Sigmoid colon (tissue), 7 donors: ENCODE measurements around the gene JMY. TPM values are rescaled to one million over a fixed set of nuclear protein-coding genes. Genes with fewer than 3 reads are reported as not detected.

ENCODE experiments used
- DNase-seq: peaks from one replicate; pipeline ENCODE4 v3.0.0-alpha.2; 2019
- H3K27ac ChIP-seq, 4 donors: fragments of 200-600 bp; sonication (generic); one replicate each; pipeline ENCODE4 v1.5.1; 2016 to 2019; ENCODE audit warnings: mild to moderate bottlenecking in 1 of 4
- H3K27me3 ChIP-seq, 3 donors: fragments of 200-600 bp; sonication (generic); one replicate each; pipeline ENCODE4 v1.5.1; 2019; ENCODE audit warnings: mild to moderate bottlenecking in 1 of 3
- H3K36me3 ChIP-seq, 4 donors: fragments of 200-600 bp; sonication (generic); one replicate each; pipeline ENCODE4 v1.5.1; 2016 to 2019
- H3K4me1 ChIP-seq, 4 donors: fragments of 200-600 bp; sonication (generic); one replicate each; pipeline ENCODE4 v1.5.1; 2017 to 2019
- H3K4me3 ChIP-seq, 4 donors: fragments of 200-600 bp; sonication (generic); one replicate each; pipeline ENCODE4 v1.5.1; 2017 to 2019; ENCODE audit warnings: mild to moderate bottlenecking in 2 of 4, moderate library complexity in 1 of 4
- H3K9me3 ChIP-seq, 4 donors: fragments of 200-600 bp in 3 of 4; sonication (generic) in 3 of 4; one replicate each; pipeline versions ENCODE4 v1.5.1 to v1.6.1; 2013 to 2019
- CTCF ChIP-seq, 4 experiments: fragments of 450-650 bp in 3 of 4; fragments of 200-600 bp in 1 of 4; IDR thresholded peaks; one replicate each; pipeline ENCODE4 v1.5.1; 2016 to 2019; ENCODE audit warnings: antibody characterized with exemption in 4 of 4, mild to moderate bottlenecking in 3 of 4, moderate library complexity in 2 of 4
- EP300 ChIP-seq, 4 donors: sonication (generic); formaldehyde crosslinking; IDR thresholded peaks; one replicate each; pipeline ENCODE4 v1.6.1; 2017; ENCODE audit warnings: antibody characterized with exemption in 4 of 4
- POLR2A ChIP-seq, 2 donors: fragments of 450-650 bp; IDR thresholded peaks; one replicate each; pipeline ENCODE4 v1.6.1; 2016; ENCODE audit warnings: antibody characterized with exemption in 2 of 2, mild to moderate bottlenecking in 2 of 2, moderate library complexity in 2 of 2
- POLR2AphosphoS5 ChIP-seq, 4 donors: sonication (generic); formaldehyde crosslinking; IDR thresholded peaks; one replicate each; pipeline ENCODE4 v1.6.1; 2017; ENCODE audit warnings: antibody characterized with exemption in 4 of 4
- WGBS, 2 donors: extraction: QIAGEN DNeasy Blood & Tissue Kit; methylation state at CpG; one replicate each; pipeline ENCODE4 v1.1.7; 2013; 5-methylcytosine and 5-hydroxymethylcytosine counted together
- intact Hi-C: fragments of 100-400 bp; cut with DNase I; formaldehyde crosslinking; loops from one replicate; pipeline ENCODE4 v1.15.1; 2023
- polyA plus RNA-seq, 3 donors: library from polyadenylated mRNA; stranded (reverse); fragments of 200-250 nt; gene quantifications; one replicate each; pipeline ENCODE4 v1.2.3, GENCODE V29; 2013
- total RNA-seq, 4 donors: library from RNA; depleted of rRNA; stranded (reverse); fragments of >200 nt; gene quantifications; one replicate each; pipeline ENCODE4 v1.1.0, GENCODE V29; 2016
- donor health status: healthy with polysubstance abuse.
- donor health status: Bipolar disorder and iron deficiency.
- donor health status: healthy.

The JMY gene
- 10 to 100 TPM; 33.2 to 58.7 (median 39.2) TPM for total RNA-seq
- 1 to 10 TPM; 1.4 to 3.8 (median 1.8) TPM for polyA plus RNA-seq

GRCh38 chr5:79235634-79236361, at the start of gene JMY:
JMY (plus strand) TSS chr5:79236131; CDS start chr5:79236651, 520 bp downstream.
- no peaks in the 10 kb centered on the region for H3K27me3 ChIP-seq
- H3K4me3 ChIP-seq: peak within 1 kb of the TSS; percentile 65 to 85 (median 74)
- no peaks in the 10 kb centered on the region for H3K9me3 ChIP-seq
- DNase-seq: peak; percentile 94
- peaks cover 0 to 37% (median 20%) of the 10 kb centered on the region in 4 donors for H3K4me1 ChIP-seq
- 0% methylated on average over 83 of the region's 83 CpGs for WGBS, 2 donors
- H3K36me3 ChIP-seq: no peaks in the 10 kb centered on the region
- intact Hi-C loops: loop anchor here (2.0 to 10.0 kb wide), 7 partner anchors 52 to 1461 kb away; partner anchors contain the start of genes HOMER1 and TBCA
- TF ChIP-seq POLR2AphosphoS5 (IDR thresholded peaks at IDR 0.05) (peak; percentile 82 to 97 (median 94)), CTCF (IDR thresholded peaks at IDR 0.05) (no peak), POLR2A (IDR thresholded peaks at IDR 0.05) (peak; percentile 21 to 42), EP300 (IDR thresholded peaks at IDR 0.05) (peak in 2 of 4 donors; percentile 6 to 32)
- peak within 1 kb of the TSS; percentile 85 to 96 (median 93) for H3K27ac ChIP-seq

GRCh38 chr5:79186455-79186854, 49.5 kb upstream of the JMY start:
- Histone ChIP-seq H3K27ac (peak overlapping the region in 1 of 4 donors; percentile 56), H3K27me3 (no peaks in the 10 kb centered on the region), H3K4me3 (no peak overlapping the region), H3K36me3 (no peaks in the 10 kb centered on the region), H3K4me1 (peaks cover 0 to 53% (median 28%) of the 10 kb centered on the region in 4 donors), H3K9me3 (no peaks in the 10 kb centered on the region)
- 67 to 77% methylated on average over 1 of the region's 1 CpG for WGBS, 2 donors
- no peak for TF ChIP-seq POLR2A (IDR thresholded peaks at IDR 0.05)
- no peak for TF ChIP-seq CTCF (IDR thresholded peaks at IDR 0.05)
- peak in 1 of 4 donors; percentile 14 for TF ChIP-seq POLR2AphosphoS5 (IDR thresholded peaks at IDR 0.05)
- no peak for TF ChIP-seq EP300 (IDR thresholded peaks at IDR 0.05)
- intact Hi-C loops: no loop called here
- DNase-seq: no peak

GRCh38 chr5:79189439-79190234, 46.3 kb upstream of the JMY start:
- H3K4me3 ChIP-seq: no peak overlapping the region
- H3K9me3 ChIP-seq: no peaks in the 10 kb centered on the region
- intact Hi-C loops: no loop called here
- DNase-seq: no peak
- WGBS, 2 donors: 84 to 86% methylated on average over 8 of the region's 8 CpGs
- TF ChIP-seq EP300 (IDR thresholded peaks at IDR 0.05) (peak in 1 of 4 donors; percentile 30), POLR2AphosphoS5 (IDR thresholded peaks at IDR 0.05) (peak; percentile 58 to 81 (median 66)), CTCF (IDR thresholded peaks at IDR 0.05) (no peak), POLR2A (IDR thresholded peaks at IDR 0.05) (no peak)
- peak overlapping the region in 2 of 4 donors; percentile 17 to 52 for H3K27ac ChIP-seq
- H3K4me1 ChIP-seq: peaks cover 0 to 39% (median 15%) of the 10 kb centered on the region in 4 donors
- H3K36me3 ChIP-seq: no peaks in the 10 kb centered on the region
- H3K27me3 ChIP-seq: no peaks in the 10 kb centered on the region

GRCh38 chr5:79190235-79190529, 45.7 kb upstream of the JMY start:
- Histone ChIP-seq H3K4me3 (no peak overlapping the region), H3K36me3 (no peaks in the 10 kb centered on the region), H3K4me1 (peaks cover 0 to 39% (median 15%) of the 10 kb centered on the region in 4 donors), H3K9me3 (no peaks in the 10 kb centered on the region), H3K27ac (no peak overlapping the region), H3K27me3 (no peaks in the 10 kb centered on the region)
- TF ChIP-seq CTCF (IDR thresholded peaks at IDR 0.05) (no peak), POLR2A (IDR thresholded peaks at IDR 0.05) (no peak), POLR2AphosphoS5 (IDR thresholded peaks at IDR 0.05) (no peak), EP300 (IDR thresholded peaks at IDR 0.05) (no peak)
- 90 to 98% methylated on average over 2 of the region's 2 CpGs for WGBS, 2 donors
- DNase-seq: no peak
- intact Hi-C loops: no loop called here
